Mammary epithelial cell (primary cell): ENCODE measurements around the gene EDC4.

Source experiments
- CTCF ChIP-seq, 2 donors: IDR thresholded peaks in 1 of 2; conservative IDR thresholded peaks in 1 of 2; 2 replicates each; pipeline ENCODE4 v1.5.1; 2011 to 2012; ENCODE audit warnings: inconsistent platforms in 2 of 2, low read length in 2 of 2, mild to moderate bottlenecking in 2 of 2, control low read depth in 1 of 2, low read depth in 1 of 2; ENCODE audit not compliant: insufficient read depth in 1 of 2; ENCODE audit errors: extremely low read depth in 1 of 2
- EZH2 ChIP-seq: IDR thresholded peaks from 2 replicates; pipeline ENCODE4 v1.6.1; 2012; ENCODE audit warnings: low read length, inconsistent platforms, borderline replicate concordance

- no peak for TF ChIP-seq CTCF (conservative IDR thresholded peaks at IDR 0.05 in 1 of 2, IDR thresholded peaks at IDR 0.05 in 1 of 2; ENCODE audit: extremely low read depth in 1 of 2, insufficient read depth in 1 of 2, low read depth in 1 of 2, low read length in 2 of 2)
- no peak for TF ChIP-seq EZH2
Measured at GRCh38 chr16:67874372-67874771, 1.5 kb downstream of the EDC4 start.
